Measurements from ENCODE around the gene SEMA4F. TPM values are rescaled to one million over a fixed set of nuclear protein-coding genes. Genes with fewer than 3 reads are reported as not detected.

The SEMA4F gene
- total RNA-seq, 1 donor from 2014 or later = 11.5 TPM

DNA sequence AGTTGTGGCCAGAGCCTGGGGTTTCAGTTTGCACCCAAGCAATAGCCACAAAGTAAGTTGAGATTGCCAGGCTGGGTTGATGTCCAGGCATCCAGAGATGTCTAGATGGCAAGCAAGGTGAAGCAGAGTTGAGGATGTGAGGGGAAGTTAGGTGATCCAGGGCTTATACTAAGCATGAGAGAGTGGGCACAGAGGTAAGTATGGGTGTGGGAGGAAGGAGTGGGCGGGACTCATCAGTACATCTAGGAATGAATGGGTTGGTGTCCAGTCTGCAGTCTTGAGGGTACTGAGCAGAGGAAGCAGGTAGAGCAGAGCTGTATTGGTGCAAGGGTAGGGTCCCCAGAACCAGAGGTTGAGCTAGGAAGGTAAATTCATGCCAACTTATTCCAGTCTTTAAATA lies 1.5 kb downstream of the SEMA4F start:
- DNase-seq (ENCODE audit: low spot score) (no peak), ATAC-seq (no peak)
- intact Hi-C loops (cut with DNase I) = no loop called here

DNA sequence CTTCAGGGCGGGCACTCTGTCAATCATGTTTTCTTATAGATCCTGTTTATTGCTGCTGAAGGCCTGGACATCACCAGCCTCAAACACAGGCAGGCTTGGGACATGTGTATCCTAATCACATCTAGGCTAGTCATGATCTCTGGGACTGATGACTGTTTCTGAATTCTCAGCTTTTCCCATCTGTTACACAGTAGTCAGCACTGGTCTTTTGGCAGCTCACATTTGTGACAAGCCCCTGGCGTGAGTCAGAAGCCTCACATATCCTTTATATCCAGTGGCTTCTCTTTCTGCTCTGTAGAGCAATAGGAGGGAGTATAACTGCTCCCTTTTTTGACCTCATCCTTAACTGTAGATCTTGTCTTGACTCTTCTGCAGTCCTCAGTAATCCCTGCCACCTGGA lies 4.5 kb downstream of the SEMA4F start:
- ATAC-seq = no peak
- intact Hi-C loops (cut with DNase I) = no loop called here
- no peak for DNase-seq (ENCODE audit: low spot score)

DNA sequence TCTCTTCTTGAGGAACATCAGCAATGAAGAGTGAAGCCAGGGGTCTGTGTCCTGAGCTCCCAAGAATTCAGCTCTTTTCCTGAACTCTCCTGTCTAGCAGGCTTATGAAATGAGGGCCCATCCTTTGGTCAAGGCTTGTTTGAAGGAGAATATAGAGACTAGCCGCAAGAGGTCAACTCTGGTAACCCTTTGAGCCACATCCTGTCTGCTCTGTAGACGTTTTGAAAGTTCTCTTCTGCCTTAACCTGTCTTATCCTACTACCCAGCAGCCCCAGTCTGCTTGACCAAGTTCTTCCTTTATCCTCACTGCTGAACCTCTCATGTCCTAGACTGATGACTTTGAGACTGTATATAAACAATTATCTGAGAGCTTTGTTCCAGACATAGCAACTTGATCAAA lies 5.4 kb downstream of the SEMA4F start:
- DNase-seq (ENCODE audit: low spot score) (no peak), ATAC-seq (no peak)
- intact Hi-C loops (cut with DNase I) = no loop called here

DNA sequence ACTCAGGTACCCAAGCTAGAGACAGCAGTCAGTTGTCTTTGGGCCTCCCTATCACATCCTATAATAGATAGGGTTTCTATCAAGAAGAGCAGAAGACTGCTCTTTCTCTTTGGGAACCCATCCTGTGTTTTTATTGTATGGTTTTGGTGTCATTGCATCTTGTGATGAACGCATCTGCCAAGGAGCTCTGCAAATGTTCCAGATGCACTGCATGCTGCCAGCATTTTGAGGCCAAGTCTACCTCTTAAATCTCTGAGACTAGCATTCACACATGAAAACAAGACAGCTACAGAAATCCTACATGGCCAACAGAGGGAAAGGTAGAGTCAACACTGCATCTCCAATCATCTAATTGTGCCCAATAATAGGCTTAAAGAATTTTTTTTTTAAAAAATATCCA lies 14.0 kb downstream of the SEMA4F start:
- intact Hi-C loops (cut with DNase I) = no loop called here
- ATAC-seq = no peak
- DNase-seq (ENCODE audit: low spot score) = no peak

DNA sequence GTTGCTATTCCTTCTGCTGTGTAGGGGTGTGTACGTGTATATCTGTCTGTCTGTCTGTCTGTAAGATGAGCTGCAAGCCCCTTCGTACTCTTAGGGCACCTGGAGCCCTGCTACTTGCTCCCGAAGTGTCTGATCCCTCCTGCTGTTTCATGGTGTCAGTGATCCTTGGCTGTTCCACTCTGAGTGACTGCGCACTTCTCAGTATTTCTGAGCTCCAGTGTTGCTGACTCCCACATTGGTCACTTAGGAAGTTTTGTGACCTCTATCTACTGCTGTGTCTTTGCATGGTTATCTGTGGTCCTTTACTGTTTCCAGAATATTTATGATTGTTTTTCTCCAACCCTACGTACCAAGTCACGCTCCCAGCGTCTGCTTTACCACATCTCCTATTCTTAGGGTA lies 16.2 kb downstream of the SEMA4F start:
- intact Hi-C loops (cut with DNase I) = no loop called here
- ATAC-seq = no peak
- no peak for DNase-seq (ENCODE audit: low spot score)

DNA sequence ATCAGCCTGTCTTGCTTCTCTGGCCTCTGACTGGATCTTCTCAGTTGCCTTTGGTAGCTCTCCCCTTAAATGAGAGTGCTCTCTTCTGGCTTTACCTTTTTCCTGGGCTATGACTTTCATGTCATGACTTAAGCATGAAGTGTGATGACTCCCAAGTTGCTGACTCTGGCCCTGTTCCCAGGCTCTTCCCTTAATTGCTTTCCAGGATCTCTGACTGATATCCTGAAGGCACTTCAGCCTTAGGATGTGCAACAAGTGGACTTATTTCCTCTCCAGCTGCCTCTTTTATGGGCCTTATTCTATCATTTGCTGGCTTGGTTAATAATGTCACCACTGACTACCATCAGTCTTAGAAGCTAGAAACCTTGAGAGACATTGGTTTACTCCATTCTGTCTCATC lies 17.4 kb downstream of the SEMA4F start:
- DNase-seq (ENCODE audit: low spot score) (no peak), ATAC-seq (no peak)
- intact Hi-C loops (cut with DNase I) = no loop called here

DNA sequence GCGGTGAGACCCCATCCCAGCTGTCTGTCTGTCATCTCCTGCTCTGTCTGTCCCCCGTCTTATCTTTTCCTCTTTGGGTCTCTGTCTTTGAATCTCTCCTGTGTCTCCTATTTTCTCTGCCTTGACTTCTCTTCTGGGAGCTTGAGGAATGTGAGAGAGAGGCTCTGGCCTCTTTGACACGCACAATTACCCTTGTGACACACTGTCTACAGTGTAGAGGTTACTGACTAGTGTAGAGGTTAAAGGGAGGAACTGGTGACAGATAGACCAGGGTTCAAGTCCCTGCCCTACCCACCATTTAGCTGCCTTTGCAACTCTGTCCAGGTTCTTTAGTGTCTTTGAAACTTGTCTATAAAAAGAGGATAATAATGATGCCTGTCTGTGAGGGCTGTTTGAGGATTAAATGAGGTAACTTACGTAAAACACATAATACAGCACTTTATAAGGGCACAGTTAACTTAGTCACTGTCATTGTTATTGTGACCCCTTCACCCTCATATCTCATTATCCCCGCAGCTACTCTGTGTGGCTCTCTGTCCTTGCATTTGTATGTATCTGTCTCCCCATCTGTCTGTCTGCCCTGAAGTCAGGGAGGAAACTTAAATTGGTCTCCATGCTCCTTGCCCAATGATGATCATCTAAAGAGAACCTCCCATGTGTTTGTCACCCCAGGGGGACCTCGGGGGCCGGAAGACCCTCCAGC lies 19.9 kb downstream of the SEMA4F start:
- intact Hi-C loops (cut with DNase I) = no loop called here
- DNase-seq (ENCODE audit: low spot score) (no peak), ATAC-seq (no peak)

DNA sequence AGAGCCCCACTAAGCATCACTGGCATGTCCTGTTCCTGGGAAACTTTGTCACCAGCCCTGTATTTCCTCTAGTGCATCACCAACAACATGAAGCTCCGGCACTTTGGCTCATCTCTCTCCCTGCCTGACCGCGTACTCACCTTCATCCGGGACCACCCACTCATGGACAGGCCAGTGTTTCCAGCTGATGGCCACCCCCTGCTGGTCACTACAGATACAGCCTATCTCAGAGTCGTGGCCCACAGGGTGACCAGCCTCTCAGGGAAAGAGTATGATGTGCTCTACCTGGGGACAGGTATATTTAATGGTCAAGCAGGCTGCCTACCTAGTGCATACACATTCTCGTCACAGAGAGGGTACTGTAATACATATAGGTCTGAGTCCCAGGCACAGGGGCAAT lies 21.0 kb downstream of the SEMA4F start:
- ATAC-seq (no peak), DNase-seq (ENCODE audit: low spot score) (no peak)
- intact Hi-C loops (cut with DNase I) = no loop called here

DNA sequence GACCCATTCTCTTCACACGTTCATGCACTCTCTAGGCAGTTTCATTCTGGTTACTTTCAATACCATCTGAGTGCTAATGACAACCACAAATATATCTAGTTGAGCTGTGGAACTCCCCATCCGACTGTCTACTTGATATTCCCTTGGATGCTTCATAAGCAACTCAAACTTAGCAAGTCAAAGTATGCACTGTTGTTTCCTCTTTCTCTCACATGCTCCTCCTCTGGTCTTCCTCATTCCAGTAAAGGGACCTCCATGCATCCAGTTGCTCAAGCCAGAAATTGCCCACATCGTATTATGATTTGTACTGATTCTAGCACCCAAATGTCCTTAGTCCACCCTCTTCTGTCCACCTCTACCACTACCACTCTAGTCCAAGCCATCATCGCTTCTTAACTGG lies 22.3 kb downstream of the SEMA4F start:
- DNase-seq (ENCODE audit: low spot score) (no peak), ATAC-seq (no peak)
- intact Hi-C loops (cut with DNase I) = no loop called here

DNA sequence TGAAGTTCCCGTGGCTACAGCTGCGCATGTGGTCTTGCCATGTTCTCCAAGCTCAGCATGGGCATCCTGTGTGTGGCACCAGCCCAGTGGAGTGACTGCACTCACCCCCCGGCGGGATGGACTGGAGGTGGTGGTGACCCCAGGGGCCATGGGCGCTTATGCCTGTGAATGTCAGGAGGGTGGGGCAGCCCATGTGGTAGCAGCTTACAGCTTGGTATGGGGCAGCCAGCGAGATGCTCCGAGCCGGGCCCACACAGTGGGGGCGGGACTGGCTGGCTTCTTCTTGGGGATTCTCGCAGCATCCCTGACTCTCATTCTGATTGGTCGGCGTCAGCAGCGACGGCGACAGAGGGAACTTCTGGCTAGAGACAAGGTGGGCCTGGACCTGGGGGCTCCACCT lies 25.6 kb downstream of the SEMA4F start:
- ATAC-seq (no peak), DNase-seq (ENCODE audit: low spot score) (no peak)
- intact Hi-C loops (cut with DNase I) = no loop called here

DNA sequence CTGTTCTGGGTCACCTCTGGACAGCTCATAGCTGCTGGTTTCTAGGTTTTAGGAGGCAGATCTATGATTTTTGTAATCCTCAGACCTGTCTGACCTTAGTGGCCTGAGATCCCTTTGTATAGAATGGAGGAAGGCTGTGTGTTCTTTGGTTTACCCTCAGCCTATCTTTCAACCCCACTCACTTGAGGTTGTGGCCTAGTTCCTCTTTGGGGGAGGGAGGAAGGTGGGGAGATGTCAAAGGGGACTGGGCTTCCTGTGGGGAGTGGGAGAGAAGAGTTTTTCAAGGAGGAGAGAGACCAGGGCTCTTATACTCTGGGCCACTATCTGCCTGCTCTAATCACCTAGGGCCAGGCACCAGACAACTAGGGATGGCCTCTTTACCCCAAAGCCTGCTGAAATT lies 28.5 kb downstream of the SEMA4F start:
- intact Hi-C loops (cut with DNase I) = no loop called here
- ATAC-seq = no peak
- no peak for DNase-seq (ENCODE audit: low spot score)

DNA sequence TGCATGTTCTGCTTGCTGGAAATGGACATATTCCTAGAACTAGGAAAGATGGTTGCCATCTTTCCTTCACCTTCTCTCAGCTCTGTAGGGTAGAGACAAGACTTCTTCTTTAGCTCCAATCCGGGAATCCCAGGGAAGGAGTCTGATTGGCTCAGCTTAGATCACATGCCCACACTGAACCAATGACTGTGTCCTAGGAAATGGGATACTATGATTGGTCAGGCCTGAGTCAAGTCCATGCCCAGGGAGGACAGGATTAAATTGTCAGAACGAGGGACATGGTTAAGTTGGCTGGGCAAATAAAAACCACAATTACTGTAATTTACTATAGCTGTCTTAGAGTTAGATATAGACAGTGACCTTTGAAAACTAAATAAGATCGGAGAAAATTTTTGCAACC lies 31.4 kb downstream of the SEMA4F start:
- DNase-seq (ENCODE audit: low spot score) (no peak), ATAC-seq (no peak)
- intact Hi-C loops (cut with DNase I) = no loop called here

DNA sequence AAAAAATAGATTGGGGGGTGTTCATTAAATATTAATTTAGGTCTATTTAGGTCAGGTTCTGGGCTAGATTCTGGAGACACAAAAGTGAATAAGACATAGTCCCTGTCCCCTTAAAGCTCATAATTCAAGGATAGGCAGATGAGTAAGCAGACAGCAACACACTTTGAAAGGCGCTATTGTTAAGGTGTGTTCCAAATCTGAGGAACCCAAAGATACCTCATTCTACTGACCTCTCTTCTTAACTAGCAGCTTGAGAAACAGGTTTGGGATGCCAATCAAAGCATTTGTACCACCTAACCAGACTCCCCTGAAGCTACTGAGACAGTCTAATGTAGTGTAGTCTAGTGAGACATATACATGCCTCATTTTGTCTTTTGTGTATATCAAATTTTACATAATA lies 34.8 kb downstream of the SEMA4F start:
- intact Hi-C loops (cut with DNase I) = no loop called here
- ATAC-seq (no peak), DNase-seq (ENCODE audit: low spot score) (no peak)

DNA sequence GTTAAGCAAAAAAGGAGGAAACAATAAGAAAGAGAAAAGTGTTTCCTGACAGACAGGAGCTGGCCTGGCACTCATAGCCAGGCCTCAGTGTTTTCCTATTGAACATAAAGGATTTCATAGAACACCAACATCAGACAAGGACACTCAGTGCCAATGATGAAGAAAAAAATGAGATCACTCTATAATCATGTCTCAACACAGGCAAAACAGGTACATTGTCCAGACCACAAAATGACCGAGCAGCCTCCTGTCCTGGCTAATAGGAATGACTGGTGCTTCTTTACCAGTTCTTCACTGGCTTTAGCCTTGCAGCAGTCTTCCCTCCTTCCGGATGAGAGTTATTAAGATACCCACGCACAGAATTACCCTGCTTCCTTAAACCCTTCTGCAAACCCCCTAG lies 35.6 kb downstream of the SEMA4F start:
- DNase-seq (ENCODE audit: low spot score) = no peak
- intact Hi-C loops (cut with DNase I) = no loop called here
- no peak for ATAC-seq

DNA sequence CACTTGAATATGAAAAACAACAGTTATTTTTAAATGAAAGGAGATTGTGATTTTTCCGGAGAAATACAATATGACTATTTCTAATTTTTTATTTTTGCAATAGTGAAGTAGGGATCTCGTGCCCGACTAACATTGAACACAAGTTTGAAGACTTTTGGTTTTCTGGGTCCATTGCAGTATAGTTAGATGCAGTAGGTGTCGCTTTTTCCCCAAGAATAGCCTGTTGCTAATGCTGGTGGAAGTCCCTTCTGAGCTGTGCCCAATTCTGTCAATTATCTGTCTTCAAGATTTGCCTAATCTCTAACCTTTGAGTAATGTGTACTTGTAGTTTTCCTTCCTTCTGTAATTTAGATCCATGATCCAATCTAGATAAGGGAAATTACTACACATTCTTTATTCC lies 36.5 kb downstream of the SEMA4F start:
- intact Hi-C loops (cut with DNase I) = no loop called here
- DNase-seq (ENCODE audit: low spot score) (no peak), ATAC-seq (peak; percentile 72)

DNA sequence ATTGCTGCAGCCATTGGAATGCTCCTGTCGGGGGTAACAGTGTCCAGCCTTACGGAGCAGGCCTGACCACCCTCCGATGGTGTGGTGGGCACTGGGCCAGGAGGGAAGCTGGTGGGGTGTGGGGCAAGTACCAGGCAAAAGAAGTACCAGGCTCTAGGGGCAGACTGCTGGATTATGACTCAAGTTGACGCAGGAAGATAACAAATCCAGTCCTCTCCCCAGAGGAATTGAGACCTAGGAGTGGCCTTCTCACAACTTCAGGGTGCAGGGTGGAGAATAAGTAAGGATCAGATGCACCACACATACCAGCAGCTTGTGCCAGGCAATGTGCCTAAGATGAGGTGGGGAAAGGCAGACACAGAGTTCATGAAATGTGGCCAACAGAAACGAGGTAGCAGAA lies 37.9 kb downstream of the SEMA4F start:
- intact Hi-C loops (cut with DNase I) = no loop called here
- no peak for DNase-seq (ENCODE audit: low spot score)
- ATAC-seq = no peak

DNA sequence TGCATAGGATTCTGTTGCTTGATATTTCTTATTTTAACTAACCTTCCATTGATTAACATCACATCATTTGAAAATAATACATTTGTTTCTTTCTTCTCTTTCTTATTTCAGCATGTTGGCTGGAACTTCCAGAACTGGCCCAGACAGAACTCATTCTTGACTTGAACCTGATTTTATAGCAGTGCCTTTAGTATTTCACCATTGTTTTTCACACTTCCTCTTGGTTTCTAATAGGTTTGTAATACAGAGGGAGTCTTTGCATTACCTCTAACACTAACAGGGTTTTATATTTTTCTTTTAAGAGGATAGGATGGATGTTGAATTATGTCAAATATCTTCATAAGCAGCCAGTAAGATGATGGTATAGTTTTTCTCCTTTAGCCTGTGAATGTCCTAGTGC lies 39.2 kb downstream of the SEMA4F start:
- DNase-seq (ENCODE audit: low spot score) (no peak), ATAC-seq (no peak)
- intact Hi-C loops (cut with DNase I) = no loop called here

DNA sequence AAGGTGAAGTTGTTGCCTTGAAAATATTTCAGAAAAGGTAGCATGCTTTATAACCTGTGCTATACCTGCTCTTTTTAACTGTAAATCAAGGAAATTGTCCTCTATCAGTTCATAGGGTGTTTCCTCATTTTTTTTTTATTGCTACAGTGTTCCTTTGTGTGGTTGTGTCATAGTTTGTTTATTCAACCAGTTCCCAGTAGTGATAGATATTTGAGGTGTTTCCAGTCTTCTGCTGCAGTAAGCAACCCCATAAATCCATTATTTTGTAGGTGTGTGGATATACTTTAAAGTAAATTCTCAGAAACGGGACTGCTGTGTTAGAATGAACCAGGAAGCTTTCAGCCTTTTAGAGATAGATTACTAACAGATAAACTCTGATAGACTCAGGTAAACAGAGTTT lies 39.6 kb downstream of the SEMA4F start:
- DNase-seq (ENCODE audit: low spot score) (no peak), ATAC-seq (no peak)
- intact Hi-C loops (cut with DNase I) = no loop called here

DNA sequence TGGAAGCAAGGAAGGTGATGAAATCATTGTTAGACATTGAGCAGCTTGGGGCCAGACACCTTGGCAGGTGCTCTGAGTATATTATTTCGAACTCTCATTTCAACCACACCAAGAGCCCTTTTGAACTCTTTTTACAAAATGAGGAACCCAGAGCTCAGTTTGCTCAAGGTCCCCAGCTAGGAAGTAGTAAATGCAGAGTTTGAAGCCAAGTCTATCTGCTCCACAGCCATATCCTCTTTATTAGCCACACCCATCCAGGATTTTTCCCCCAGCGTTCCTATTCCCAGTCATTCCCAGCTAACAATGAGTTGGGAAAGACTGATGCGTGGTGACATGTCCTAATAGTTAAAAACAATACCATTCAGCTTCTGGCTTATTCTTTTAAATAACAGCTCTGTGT lies 40.2 kb downstream of the SEMA4F start:
- intact Hi-C loops (cut with DNase I) = no loop called here
- ATAC-seq (no peak), DNase-seq (ENCODE audit: low spot score) (no peak)

DNA sequence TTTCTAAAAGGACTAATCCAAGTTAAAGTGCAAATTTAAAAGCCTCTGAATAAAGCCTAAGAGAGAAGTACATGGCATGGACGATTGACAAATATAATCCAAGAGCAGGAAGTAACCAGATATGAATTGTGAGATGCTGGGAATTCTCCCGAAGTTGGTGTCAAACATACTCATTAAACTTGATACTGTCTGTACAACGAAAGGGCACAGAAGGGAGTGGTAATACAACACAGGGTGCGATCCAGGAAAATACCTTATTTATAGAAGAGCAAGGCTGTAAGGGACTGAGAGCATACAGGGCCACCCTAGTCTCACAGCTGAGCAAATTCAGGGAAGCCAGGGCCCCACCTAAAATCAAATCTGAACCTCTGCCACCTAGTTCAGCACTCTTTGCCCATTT lies 41.6 kb downstream of the SEMA4F start:
- DNase-seq (ENCODE audit: low spot score) (no peak), ATAC-seq (no peak)
- intact Hi-C loops (cut with DNase I) = no loop called here

DNA sequence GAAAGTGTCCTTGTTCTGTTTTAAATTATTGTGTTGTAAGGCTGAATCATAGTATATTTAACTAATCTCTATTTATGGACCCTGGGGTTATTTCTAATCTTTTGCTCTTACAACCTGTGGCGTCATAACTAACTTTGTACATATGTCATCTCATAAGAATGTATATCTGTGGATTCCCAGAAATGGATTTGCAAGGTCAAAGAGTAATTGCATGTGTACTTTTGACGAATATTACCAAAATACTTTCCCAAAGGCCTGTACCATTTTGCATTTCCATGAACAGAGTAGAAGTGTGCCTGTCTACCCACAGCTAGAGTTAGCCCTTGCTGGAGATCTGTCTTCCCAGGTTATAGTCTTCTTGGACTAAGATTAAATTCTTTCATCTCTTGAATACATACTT lies 42.8 kb downstream of the SEMA4F start:
- DNase-seq (ENCODE audit: low spot score) = no peak
- intact Hi-C loops (cut with DNase I) = no loop called here
- no peak for ATAC-seq

Data from sciatic nerve (tissue), 2 donors.